ENCODE results near the gene SRSF12. TPM values are rescaled to one million over a fixed set of nuclear protein-coding genes. Genes with fewer than 3 reads are reported as not detected.
A peak's percentile ranks its signal among the peaks of the same experiment; 100 is the strongest.

Gene SRSF12
- total RNA-seq, result 1 to 10 TPM in 1 of 2 donors, under 1 TPM in 1; 0.49 to 4.0 TPM
- under 1 TPM; 0.55 to 0.79 TPM for polyA plus RNA-seq
- long read RNA-seq, donor 1, partial matches to known transcripts, result 71 of 259 reads
- long read RNA-seq, donor 1, other reads (novel, unspliced or antisense), result 188 of 259 reads
- long read RNA-seq, donor 2, result 0 reads
- long read RNA-seq, donor 3, result 0 reads
- long read RNA-seq, donor 4, result 0 reads
- long read RNA-seq, donor 5, partial matches to known transcripts, result 0 of 2 reads
- long read RNA-seq, donor 5, other reads (novel, unspliced or antisense), result 0 of 2 reads

- Histone ChIP-seq H3K4me3 (peak within 1 kb of the TSS; percentile 54), H3K36me3 (ENCODE audit: control insufficient read depth in 4 of 4, insufficient read depth in 4 of 4, low read length in 4 of 4) (no peaks in the 10 kb centered on the region), H3K27ac (ENCODE audit: low read depth in 1 of 2, low read length in 1 of 2) (no peak within 1 kb of the TSS), H3K4me1 (ENCODE audit: control insufficient read depth in 5 of 5, insufficient read depth in 5 of 5, low read length in 5 of 5) (peaks cover 0 to 13% (median 3%) of the 10 kb centered on the region in 5 donors), H3K9ac (ENCODE audit: insufficient read depth in 1 of 2, low read length in 2 of 2) (peak within 1 kb of the TSS; percentile 63 to 73), H3K9me3 (ENCODE audit: control insufficient read depth in 4 of 4, insufficient read depth in 3 of 4, low read length in 3 of 4) (peaks cover 0 to 2% (median 0%) of the 10 kb centered on the region in 4 donors), H3K27me3 (ENCODE audit: control insufficient read depth in 3 of 3, insufficient read depth in 3 of 3, low read length in 2 of 3) (no peaks in the 10 kb centered on the region)
- TF ChIP-seq CTCF (IDR thresholded peaks at IDR 0.05; ENCODE audit: control extremely low read depth, extremely low read depth), result no peak
- ATAC-seq (ENCODE audit: insufficient read depth, low FRiP score) (peak; percentile 86), DNase-seq (peak; percentile 70 to 76 (median 70))
- 1% methylated on average over 79 to 106 of the region's 106 CpGs for WGBS, 2 donors
Observed at GRCh38 chr6:89117211-89118108, at the start of gene SRSF12. SRSF12 (minus strand) TSS chr6:89118071; CDS start chr6:89117887, 184 bp downstream.

GRCh38 chr6:89162047-89162371, 44.1 kb upstream of the SRSF12 start:
- WGBS, 2 donors, result 72 to 90% methylated on average over 4 of the region's 4 CpGs
- Histone ChIP-seq H3K9me3 (ENCODE audit: control insufficient read depth in 4 of 4, insufficient read depth in 3 of 4, low read length in 3 of 4) (no peaks in the 10 kb centered on the region), H3K27ac (ENCODE audit: low read depth in 1 of 2, low read length in 1 of 2) (peak overlapping the region in 1 of 2 donors; percentile 84), H3K36me3 (ENCODE audit: control insufficient read depth in 4 of 4, insufficient read depth in 4 of 4, low read length in 4 of 4) (peaks cover 7 to 13% (median 13%) of the 10 kb centered on the region in 4 donors), H3K4me1 (ENCODE audit: control insufficient read depth in 5 of 5, insufficient read depth in 5 of 5, low read length in 5 of 5) (peaks cover 0 to 5% (median 0%) of the 10 kb centered on the region in 5 donors), H3K4me3 (no peak overlapping the region), H3K27me3 (ENCODE audit: control insufficient read depth in 3 of 3, insufficient read depth in 3 of 3, low read length in 2 of 3) (no peaks in the 10 kb centered on the region), H3K9ac (ENCODE audit: insufficient read depth in 1 of 2, low read length in 2 of 2) (no peak overlapping the region)
- ATAC-seq (ENCODE audit: insufficient read depth, low FRiP score), result no peak
- DNase-seq, result no peak
- TF ChIP-seq CTCF (IDR thresholded peaks at IDR 0.05; ENCODE audit: control extremely low read depth, extremely low read depth), result no peak

GRCh38 chr6:89161326-89162046, 43.6 kb upstream of the SRSF12 start:
- no peak overlapping the region for H3K4me3 ChIP-seq
- no peaks in the 10 kb centered on the region for H3K27me3 ChIP-seq (ENCODE audit: control insufficient read depth in 3 of 3, insufficient read depth in 3 of 3, low read length in 2 of 3)
- H3K4me1 ChIP-seq (ENCODE audit: control insufficient read depth in 5 of 5, insufficient read depth in 5 of 5, low read length in 5 of 5), result peaks cover 0 to 5% (median 0%) of the 10 kb centered on the region in 5 donors
- TF ChIP-seq CTCF (IDR thresholded peaks at IDR 0.05; ENCODE audit: control extremely low read depth, extremely low read depth), result no peak
- ATAC-seq (ENCODE audit: insufficient read depth, low FRiP score) (no peak), DNase-seq (no peak)
- H3K9me3 ChIP-seq (ENCODE audit: control insufficient read depth in 4 of 4, insufficient read depth in 3 of 4, low read length in 3 of 4), result no peaks in the 10 kb centered on the region
- WGBS, 2 donors, result 86 to 89% methylated on average over 7 of the region's 7 CpGs
- H3K36me3 ChIP-seq (ENCODE audit: control insufficient read depth in 4 of 4, insufficient read depth in 4 of 4, low read length in 4 of 4), result peaks cover 7 to 13% (median 13%) of the 10 kb centered on the region in 4 donors
- H3K27ac ChIP-seq (ENCODE audit: low read depth in 1 of 2, low read length in 1 of 2), result peak overlapping the region; percentile 4 to 84
- no peak overlapping the region for H3K9ac ChIP-seq (ENCODE audit: insufficient read depth in 1 of 2, low read length in 2 of 2)

All from lung (tissue), 16 donors.